ENCODE measurements around the gene ZNF280A.

GRCh38 chr22:22569218-22569617 is 49.1 kb upstream of the ZNF280A start:
- no peak for TF ChIP-seq POLR2A (IDR thresholded peaks at IDR 0.05)
- TF ChIP-seq, protein P1, sequence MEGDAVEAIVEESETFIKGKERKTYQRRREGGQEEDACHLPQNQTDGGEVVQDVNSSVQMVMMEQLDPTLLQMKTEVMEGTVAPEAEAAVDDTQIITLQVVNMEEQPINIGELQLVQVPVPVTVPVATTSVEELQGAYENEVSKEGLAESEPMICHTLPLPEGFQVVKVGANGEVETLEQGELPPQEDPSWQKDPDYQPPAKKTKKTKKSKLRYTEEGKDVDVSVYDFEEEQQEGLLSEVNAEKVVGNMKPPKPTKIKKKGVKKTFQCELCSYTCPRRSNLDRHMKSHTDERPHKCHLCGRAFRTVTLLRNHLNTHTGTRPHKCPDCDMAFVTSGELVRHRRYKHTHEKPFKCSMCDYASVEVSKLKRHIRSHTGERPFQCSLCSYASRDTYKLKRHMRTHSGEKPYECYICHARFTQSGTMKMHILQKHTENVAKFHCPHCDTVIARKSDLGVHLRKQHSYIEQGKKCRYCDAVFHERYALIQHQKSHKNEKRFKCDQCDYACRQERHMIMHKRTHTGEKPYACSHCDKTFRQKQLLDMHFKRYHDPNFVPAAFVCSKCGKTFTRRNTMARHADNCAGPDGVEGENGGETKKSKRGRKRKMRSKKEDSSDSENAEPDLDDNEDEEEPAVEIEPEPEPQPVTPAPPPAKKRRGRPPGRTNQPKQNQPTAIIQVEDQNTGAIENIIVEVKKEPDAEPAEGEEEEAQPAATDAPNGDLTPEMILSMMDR (IDR thresholded peaks at IDR 0.05): no peak

Data from adrenal gland (tissue), 5 donors.